CD4-positive, alpha-beta T cell (primary cell): ENCODE results near the gene MT1M. TPM values are rescaled to one million over a fixed set of nuclear protein-coding genes. Genes with fewer than 3 reads are reported as not detected.

Experiments used
- ATAC-seq: fragments of 200-7000 bp; cut with Tn5 transposase; one replicate; pipeline ENCODE4 v1.10.0; 2022; ENCODE audit warnings: mild to moderate bottlenecking; ENCODE audit not compliant: poor library complexity
- CTCF ChIA-PET: fragments of 350-600 bp; sonication (Branson Sonifier 250); formaldehyde crosslinking; loops from one replicate; lab custom pipeline; 2021; ENCODE audit warnings: antibody characterized with exemption, inconsistent platforms; lab: Charles Lee
- POLR2A ChIA-PET: fragments of 350-600 bp; sonication (Branson Sonifier 250); formaldehyde crosslinking; loops from one replicate; lab custom pipeline; 2021; ENCODE audit warnings: antibody characterized with exemption, inconsistent platforms; lab: Charles Lee
- DNase-seq, 14 experiments: peaks; one replicate each; pipeline ENCODE4 v3.0.0-alpha.2; 2013 to 2020; ENCODE audit warnings: mixed read lengths in 2 of 14
- H3K27ac ChIP-seq, 2 donors: one replicate each; pipeline versions ENCODE4 v1.5.1 to v1.7.0; 2013; ENCODE audit warnings: low read length in 2 of 2, low read depth in 1 of 2, mild to moderate bottlenecking in 1 of 2
- H3K27me3 ChIP-seq, 2 experiments: 1 replicate in 1 of 2; 2 replicates in 1 of 2; pipeline versions ENCODE4 v1.6.1 to v1.7.0; 2013; ENCODE audit warnings: low read length in 2 of 2, control low read depth in 1 of 2, mild to moderate bottlenecking in 1 of 2, moderate library complexity in 1 of 2; ENCODE audit not compliant: insufficient read depth in 2 of 2, control insufficient read depth in 1 of 2
- H3K36me3 ChIP-seq: one replicate; pipeline ENCODE4 v1.6.1; 2013; ENCODE audit warnings: low read length, control low read depth; ENCODE audit not compliant: insufficient read depth
- H3K4me1 ChIP-seq: one replicate; pipeline ENCODE4 v1.6.1; 2013; ENCODE audit warnings: low read length, control low read depth; ENCODE audit not compliant: insufficient read depth
- H3K4me3 ChIP-seq: one replicate; pipeline ENCODE4 v1.5.1; 2013; ENCODE audit warnings: mild to moderate bottlenecking, low read length, moderate library complexity
- H3K9me3 ChIP-seq, 2 experiments: 1 replicate in 1 of 2; 2 replicates in 1 of 2; pipeline versions ENCODE4 v1.6.1 to v1.7.0; 2013; ENCODE audit warnings: low read length in 2 of 2, mild to moderate bottlenecking in 2 of 2, control low read depth in 1 of 2, moderate library complexity in 1 of 2; ENCODE audit not compliant: control insufficient read depth in 1 of 2, insufficient read depth in 1 of 2
- H3K27ac Mint-ChIP-seq: one replicate; pipeline ENCODE4 v1.8.0; 2020; ENCODE audit warnings: mixed read lengths
- H3K27me3 Mint-ChIP-seq: one replicate; pipeline ENCODE4 v1.8.0; 2021; ENCODE audit warnings: mixed read lengths
- H3K36me3 Mint-ChIP-seq: one replicate; pipeline ENCODE4 v1.8.0; 2021; ENCODE audit warnings: low read depth, mixed read lengths
- H3K4me1 Mint-ChIP-seq: one replicate; pipeline ENCODE4 v1.8.0; 2021; ENCODE audit warnings: low read depth, mixed read lengths
- H3K4me3 Mint-ChIP-seq: one replicate; pipeline ENCODE4 v1.8.0; 2020; ENCODE audit warnings: mild to moderate bottlenecking, mixed read lengths
- H3K9me3 Mint-ChIP-seq: one replicate; pipeline ENCODE4 v1.8.0; 2020; ENCODE audit warnings: mixed read lengths
- CTCF ChIP-seq: fragments of 200-600 bp; IDR thresholded peaks from one replicate; pipeline ENCODE4 v1.8.0; 2022; ENCODE audit warnings: antibody characterized with exemption, mild to moderate bottlenecking
- intact Hi-C, 2 experiments: fragments of 100-400 bp; cut with DNase I in 1 of 2; cut with micrococcal nuclease in 1 of 2; formaldehyde crosslinking; loops; one replicate each; pipeline versions ENCODE4 v1.15.1 to v1.9.0; 2023 to 2025; cut with DNase I, micrococcal nuclease
- total RNA-seq, 174 experiments: library from RNA in 2 of 174; stranded (reverse) in 2 of 174; gene quantifications; one replicate each; pipeline ENCODE4 v1.2.3 and lab custom pipeline; 2021 to 2026

Gene MT1M
- total RNA-seq, 2 experiments from 2014 or later: not detected

DNA sequence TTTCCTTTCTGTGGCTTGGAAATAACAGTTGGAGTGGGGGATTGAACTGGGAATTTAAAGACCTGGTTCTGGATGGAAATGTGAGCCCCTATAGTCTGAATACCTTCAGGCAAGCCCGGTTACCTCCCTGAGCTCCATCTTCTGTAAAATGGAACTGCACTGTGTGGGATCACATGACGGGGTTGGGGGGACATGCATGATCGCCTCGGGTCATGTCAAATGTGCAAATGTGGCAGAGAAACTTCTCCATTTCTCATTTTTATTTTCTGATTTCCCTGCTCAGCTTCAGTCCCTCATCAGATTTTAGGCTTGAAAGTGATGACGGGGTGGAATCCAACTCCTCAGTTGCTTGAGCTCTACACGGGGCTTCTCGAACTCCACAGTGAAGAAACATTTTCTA lies 20.8 kb downstream of the MT1M start:
- H3K4me1 Mint-ChIP-seq: peaks cover 5% of the 10 kb centered on the region
- Histone ChIP-seq H3K36me3 (no peaks in the 10 kb centered on the region), H3K4me3 (no peak overlapping the region), H3K27me3 (peaks cover 3 to 12% of the 10 kb centered on the region in 2 experiments), H3K9me3 (no peaks in the 10 kb centered on the region), H3K27ac (no peak overlapping the region), H3K4me1 (peaks cover 9% of the 10 kb centered on the region)
- DNase-seq (no peak), ATAC-seq (no peak)
- intact Hi-C loops: no loop called here
- ChIA-PET POLR2A (interaction anchor here (0.9 kb wide), 1 partner anchor 9 kb away, joined by 4 read pairs; no protein-coding TSS in a partner anchor), CTCF (no interaction called here)
- H3K4me3 Mint-ChIP-seq: no peak overlapping the region
- no peaks in the 10 kb centered on the region for H3K9me3 Mint-ChIP-seq
- H3K36me3 Mint-ChIP-seq: peaks cover 4% of the 10 kb centered on the region
- H3K27ac Mint-ChIP-seq: no peak overlapping the region
- H3K27me3 Mint-ChIP-seq: peaks cover 36% of the 10 kb centered on the region
- TF ChIP-seq CTCF: no peak

DNA sequence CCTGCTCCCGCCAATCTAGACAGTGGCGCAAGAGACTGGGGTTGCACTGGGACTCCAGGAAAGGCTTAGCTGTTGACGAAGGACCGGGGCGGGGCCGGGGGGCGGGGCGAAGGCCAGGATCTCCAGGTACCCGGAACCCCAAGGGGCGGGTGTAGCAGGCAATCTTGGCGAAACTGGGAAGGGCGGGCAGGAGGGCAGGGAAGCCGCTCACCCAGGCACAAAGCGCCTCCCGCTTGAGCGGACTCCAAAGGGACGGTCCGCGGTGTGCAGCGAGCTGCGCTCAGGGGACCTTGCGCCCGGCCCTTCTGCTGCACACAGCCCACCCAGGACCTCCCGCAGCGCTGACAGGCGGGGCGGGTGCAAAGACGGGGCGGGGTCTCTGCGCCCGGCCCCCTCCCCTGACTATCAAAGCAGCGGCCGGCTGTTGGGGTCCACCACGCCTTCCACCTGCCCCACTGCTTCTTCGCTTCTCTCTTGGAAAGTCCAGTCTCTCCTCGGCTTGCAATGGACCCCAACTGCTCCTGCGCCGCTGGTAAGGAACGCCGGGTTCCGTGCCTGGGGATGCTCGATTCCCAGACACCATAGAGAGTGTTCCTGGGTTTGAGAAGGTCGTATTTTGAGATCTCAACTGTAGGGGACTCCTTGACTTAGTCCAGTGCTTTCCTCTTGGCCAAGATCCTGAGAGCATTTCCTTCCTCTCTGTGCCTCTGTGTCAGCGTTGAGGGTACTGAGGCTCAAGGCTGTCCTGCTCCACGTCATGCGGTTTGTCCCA lies 25.3 kb downstream of the MT1M start, which contains the start of gene MT1F:
Gene MT1F, plus strand, starts transcription at position 405 of the 772 bp plus-strand sequence. Its CDS starts 100 bp downstream, at position 505.
- Mint-ChIP-seq H3K9me3 (no peaks in the 10 kb centered on the region), H3K36me3 (peaks cover 4% of the 10 kb centered on the region), H3K27ac (peak within 1 kb of the TSS; percentile 84), H3K4me1 (peaks cover 26% of the 10 kb centered on the region), H3K4me3 (peak within 1 kb of the TSS; percentile 98), H3K27me3 (peaks cover 2% of the 10 kb centered on the region)
- Histone ChIP-seq H3K4me1 (peaks cover 25% of the 10 kb centered on the region), H3K27me3 (peaks cover 0 to 2% of the 10 kb centered on the region in 2 experiments), H3K27ac (peak within 1 kb of the TSS in 1 of 2 donors; percentile 49), H3K9me3 (no peaks in the 10 kb centered on the region), H3K36me3 (no peaks in the 10 kb centered on the region), H3K4me3 (peak within 1 kb of the TSS; percentile 67)
- ATAC-seq: peak; percentile 77
- intact Hi-C loops: no loop called here
- peak; percentile 43 to 87 (median 65) for DNase-seq
- ChIA-PET POLR2A (interaction anchor here (0.8 to 1.2 kb wide), 4 partner anchors 25 to 80 kb away, joined by 4 to 7 read pairs (median 4); partner anchors contain the start of genes MT1X and MT2A), CTCF (no interaction called here)
- TF ChIP-seq CTCF: no peak

DNA sequence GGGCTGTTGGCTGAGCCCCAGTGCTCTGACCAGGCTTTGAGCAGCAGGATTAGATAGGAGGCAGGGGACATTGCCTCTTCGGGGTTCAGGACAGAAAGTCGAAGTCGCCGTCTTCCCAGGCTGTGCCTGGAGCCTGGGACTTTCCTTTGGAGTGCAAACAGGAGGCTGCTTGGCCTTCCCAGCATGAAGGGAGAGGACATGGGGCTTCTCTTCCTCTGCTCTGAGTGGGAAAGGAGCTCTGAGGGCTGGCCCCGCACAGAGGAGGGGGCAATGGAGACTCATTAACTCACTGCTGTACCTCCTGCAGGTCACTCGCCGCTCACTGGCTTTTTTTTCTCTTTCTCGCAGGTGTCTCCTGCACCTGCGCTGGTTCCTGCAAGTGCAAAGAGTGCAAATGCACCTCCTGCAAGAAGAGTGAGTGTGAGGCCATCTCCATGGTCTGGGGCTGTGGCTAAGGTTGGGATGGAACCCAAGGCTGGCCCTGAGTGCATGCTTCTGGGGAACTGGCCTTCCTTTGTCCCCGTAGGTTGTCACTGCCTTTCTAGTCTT lies 25.9 kb downstream of the MT1M start:
- CTCF ChIA-PET: no interaction called here
- H3K4me1 Mint-ChIP-seq: peaks cover 30% of the 10 kb centered on the region
- no peak for ATAC-seq

More for the DNA sequence above, 25.9 kb downstream of the MT1M start:
- H3K27ac ChIP-seq: no peak overlapping the region
- no peak for TF ChIP-seq CTCF
- intact Hi-C loops: no loop called here
- peak overlapping the region; percentile 67 for H3K4me3 ChIP-seq
- Mint-ChIP-seq H3K27ac (peak overlapping the region; percentile 84), H3K36me3 (peaks cover 4% of the 10 kb centered on the region), H3K27me3 (peaks cover 3% of the 10 kb centered on the region), H3K9me3 (no peaks in the 10 kb centered on the region), H3K4me3 (peak overlapping the region; percentile 98)
- H3K4me1 ChIP-seq: peaks cover 32% of the 10 kb centered on the region
- DNase-seq: no peak
- POLR2A ChIA-PET: interaction anchor here (1.2 kb wide), 3 partner anchors 24 to 50 kb away, joined by 4 to 7 read pairs (median 5); partner anchors contain the start of genes MT1X and MT2A
- H3K36me3 ChIP-seq: no peaks in the 10 kb centered on the region
- no peaks in the 10 kb centered on the region for H3K9me3 ChIP-seq
- peaks cover 0 to 3% of the 10 kb centered on the region in 2 experiments for H3K27me3 ChIP-seq
